HG03520 (cell line): Measurements from ENCODE around the gene KMT2D.
"Not testable (repeated sequence)": the region's sequence is repeated elsewhere in the genome, so short reads cannot be mapped to it uniquely, and the experiment has no call there.

Experiments
- ATAC-seq: cut with Tn5 transposase; IDR thresholded peaks from one replicate; pipeline ENCODE4 v1.9.1; 2021; ENCODE audit warnings: mild to moderate bottlenecking, moderate library complexity; ENCODE audit not compliant: unreplicated experiment

The KMT2D gene

DNA sequence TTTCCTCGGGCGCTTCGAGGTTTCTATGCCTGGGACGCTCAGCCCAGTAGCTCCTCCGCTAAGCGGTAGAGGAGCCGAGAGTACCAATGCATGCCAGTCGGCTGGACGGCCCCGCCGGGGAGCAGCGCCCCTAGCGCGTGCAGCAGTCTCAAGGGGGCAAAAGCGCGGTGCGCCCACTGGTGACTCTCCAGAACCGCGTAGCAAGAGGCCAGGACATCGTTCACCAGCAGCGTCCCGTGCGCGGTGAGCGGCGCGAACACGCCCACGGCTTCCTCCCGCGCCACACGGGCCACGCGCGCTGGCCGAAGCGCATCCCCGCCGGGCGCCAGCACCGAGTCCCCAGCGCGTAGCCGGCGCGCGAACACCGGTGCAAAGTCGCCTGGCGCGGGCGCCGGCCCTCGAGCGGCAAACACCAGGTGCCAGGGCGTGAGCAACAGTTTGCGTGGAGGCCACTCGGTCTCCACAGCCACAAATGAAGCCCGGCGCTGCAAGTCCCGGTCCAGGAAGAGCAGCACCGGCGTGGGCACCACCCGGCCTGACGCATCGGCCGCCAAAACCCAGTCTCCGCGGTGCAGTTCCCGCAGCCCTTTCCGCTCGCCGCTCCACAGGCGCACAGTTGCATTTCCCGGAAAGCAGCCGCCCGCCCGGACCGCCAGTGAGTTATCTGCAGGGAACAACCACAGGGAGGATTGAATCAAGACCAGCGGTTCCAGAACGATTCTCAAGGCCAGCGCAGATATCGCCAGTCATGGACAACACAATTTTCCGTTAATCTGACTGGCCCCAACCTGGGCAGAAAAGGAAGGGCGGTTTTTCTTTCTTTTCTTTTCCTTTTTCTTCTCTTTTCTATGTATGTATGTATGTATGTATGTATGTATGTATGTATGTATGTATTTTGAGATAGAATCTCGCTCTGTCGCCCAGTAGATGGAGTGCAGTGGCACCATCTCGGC lies 29.5 kb upstream of the KMT2D start:
- ATAC-seq: no peak

DNA sequence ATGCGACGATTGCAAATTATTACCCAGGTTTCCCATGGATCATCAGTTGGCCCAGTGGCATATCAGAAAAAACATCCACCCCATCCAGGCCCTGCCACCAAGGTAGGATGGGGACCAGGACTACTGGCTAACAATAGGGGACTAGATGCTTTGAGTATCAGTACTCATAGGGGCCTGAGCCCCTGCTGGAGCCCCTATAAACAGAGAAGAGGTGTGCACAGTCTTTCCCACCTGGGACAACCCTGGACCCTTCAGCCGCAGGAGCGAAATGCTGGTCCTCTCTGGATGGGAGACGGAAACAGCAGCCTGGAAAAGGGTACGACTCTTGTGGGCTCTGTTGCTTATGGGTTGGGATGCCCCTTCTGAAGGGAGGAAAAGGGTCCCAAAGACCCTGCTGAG lies 28.3 kb upstream of the KMT2D start:
- ATAC-seq: no peak

GRCh38 chr12:49088150-49088931 lies 27.7 kb upstream of the KMT2D start:
- peak; percentile 78 for ATAC-seq

DNA sequence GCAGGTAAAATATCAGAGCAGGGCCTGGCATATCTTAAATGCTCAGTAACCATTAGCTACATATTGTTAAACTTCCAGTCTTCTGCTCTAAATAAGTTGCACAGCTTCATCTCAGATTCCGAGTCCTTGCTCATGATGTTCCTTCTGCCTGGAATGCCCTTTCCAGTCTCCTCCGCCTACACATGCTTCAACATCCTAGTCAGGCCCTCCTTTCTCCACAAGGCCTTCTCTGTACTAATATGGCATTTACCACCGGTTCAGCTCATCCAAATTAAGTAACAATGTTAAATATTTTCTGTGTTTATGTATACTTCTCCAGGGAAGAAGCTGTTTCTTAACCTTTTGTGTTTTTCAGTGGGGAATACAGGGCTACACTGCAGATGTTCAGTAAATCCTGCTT lies 25.5 kb upstream of the KMT2D start:
- no peak for ATAC-seq

GRCh38 chr12:49084438-49084837 lies 23.8 kb upstream of the KMT2D start:
- no peak for ATAC-seq

DNA sequence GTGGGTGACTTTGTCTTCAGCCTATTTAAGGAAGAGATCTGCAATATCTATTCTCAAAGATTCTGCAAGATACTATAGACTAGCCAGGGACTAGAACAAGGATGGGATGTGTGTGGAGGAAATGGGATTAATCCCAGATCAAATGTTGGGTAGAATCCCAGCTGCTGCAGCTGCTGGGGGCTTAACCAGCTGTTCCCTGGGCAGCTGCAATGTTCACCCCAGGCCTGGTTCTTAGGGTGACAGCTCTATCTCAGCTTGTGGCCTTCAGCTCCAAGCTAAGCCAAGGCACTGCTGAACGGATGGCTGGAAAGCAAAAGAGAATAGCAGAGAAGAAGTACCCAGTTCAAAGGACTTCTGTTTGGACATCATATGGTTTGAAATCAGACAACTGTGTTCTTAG lies 19.2 kb upstream of the KMT2D start:
- ATAC-seq: no peak

DNA sequence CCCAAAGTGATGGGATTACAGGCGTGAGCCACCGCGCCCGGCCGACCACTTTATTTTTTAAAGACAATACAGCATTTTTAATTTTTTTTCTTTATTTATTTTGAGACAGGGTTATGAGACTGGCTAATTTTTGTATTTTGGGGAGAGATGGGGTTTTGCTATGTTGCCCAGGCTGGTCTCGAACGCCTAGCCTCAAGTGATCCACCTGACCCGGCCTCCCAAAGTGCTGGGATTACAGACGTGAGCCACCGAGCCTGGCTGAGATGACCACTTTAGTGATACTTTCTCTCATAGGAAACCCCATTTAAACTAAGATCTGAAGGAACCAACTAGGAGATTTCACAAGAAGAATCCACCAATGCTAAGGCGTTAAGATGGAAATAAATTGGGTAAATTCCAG lies 10.4 kb upstream of the KMT2D start:
- no peak for ATAC-seq

DNA sequence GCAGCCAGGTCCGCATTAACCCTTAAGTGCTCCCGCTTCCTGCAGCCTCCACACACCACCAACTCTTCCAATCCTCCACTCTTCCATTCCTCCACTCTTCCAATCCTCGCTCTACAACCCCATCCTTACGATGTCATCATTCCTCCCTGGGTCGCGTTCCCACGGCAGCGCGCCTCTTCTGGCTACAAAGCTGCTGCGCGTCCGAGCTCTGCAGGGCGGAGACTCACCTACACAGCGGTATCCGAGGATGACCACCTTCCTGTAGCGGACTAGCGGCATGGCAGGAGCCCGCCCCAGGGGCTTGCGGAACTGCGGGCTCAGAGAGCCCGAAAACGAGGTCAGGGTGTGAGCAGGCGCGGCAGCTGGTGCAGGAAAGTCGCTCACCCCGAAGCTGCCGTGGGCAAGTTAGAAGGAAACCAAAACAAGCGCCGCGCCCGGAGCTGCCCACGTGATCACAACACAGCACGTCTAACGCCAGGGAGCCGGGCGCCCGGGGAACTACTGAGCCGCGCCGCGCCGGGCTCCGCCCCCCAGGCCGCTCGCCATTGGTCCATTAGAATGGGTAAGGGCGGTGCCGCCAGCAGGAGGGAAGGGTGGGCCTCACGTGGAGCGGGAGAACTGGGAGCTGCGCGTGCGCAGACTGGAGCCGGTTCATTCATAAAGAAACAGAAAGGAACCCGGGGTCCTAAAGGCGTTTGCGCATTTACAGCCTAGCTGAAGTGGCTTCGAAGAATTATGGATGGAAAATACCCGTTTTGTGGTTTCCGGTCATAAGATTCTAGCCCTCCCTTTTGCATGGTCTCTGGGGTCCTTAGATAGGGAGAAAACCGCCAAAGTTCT lies 9.1 kb upstream of the KMT2D start, which contains the start of gene RHEBL1:
Gene RHEBL1 (minus strand): TSS at position 473 of the 840 bp plus-strand sequence. CDS start 194 bp downstream, at position 279.
- peak; percentile 96 for ATAC-seq

DNA sequence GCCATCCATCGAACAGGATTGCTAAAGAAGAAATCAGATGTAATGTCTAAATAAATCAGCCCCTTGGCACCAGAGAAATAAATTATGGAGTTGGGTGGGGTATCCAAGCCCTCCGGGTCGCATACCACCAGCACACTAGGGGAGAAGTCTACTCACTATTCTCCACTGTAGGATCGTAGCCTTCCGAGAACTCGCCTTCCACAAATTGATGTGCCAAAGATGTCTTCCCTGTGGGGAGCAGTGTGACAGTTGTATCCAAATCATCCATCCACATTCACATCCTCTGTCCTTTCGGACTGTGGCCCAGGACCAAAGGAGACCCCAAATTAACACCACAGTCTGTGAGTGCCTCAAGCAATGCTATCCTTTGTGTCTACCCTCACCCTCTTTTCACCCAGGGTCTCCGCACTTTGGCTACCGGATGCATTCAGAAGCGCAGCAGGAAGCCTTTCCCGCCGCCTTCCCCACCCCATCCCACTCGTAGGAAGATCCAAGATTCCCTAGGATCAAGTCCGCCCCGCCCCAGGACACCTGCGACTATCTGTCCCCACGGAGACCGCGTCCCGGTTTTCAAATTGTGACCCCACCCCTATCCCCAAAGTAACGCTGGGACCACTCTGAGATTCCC lies 8.4 kb upstream of the KMT2D start:
- ATAC-seq: no peak

- ATAC-seq: no peak
Observed at GRCh38 chr12:49066120-49066519, 5.5 kb upstream of the KMT2D start.

DNA sequence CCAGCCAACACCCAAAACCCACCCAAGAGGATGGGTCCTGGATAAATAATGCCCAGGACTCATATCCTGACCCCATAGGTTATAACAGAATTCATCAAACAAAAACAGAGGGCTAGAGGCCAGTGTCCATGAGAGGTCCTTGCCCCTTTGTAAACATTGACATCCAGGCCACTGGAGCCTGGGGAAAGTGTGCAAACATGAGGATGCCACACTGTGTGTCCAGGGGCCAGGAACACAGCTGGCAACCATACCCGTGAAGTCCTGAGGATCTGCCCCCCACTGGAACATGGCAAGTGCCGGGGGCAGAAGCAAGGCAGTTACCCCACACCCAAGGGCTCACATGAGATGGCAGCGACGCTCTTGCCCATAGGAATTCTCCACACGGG lies 4.2 kb upstream of the KMT2D start:
- ATAC-seq: no peak

GRCh38 chr12:49061916-49062315 lies 1.3 kb upstream of the KMT2D start:
- ATAC-seq: not testable (repeated sequence)

GRCh38 chr12:49061157-49061650 lies 610 bp upstream of the KMT2D start:
- no peak for ATAC-seq

DNA sequence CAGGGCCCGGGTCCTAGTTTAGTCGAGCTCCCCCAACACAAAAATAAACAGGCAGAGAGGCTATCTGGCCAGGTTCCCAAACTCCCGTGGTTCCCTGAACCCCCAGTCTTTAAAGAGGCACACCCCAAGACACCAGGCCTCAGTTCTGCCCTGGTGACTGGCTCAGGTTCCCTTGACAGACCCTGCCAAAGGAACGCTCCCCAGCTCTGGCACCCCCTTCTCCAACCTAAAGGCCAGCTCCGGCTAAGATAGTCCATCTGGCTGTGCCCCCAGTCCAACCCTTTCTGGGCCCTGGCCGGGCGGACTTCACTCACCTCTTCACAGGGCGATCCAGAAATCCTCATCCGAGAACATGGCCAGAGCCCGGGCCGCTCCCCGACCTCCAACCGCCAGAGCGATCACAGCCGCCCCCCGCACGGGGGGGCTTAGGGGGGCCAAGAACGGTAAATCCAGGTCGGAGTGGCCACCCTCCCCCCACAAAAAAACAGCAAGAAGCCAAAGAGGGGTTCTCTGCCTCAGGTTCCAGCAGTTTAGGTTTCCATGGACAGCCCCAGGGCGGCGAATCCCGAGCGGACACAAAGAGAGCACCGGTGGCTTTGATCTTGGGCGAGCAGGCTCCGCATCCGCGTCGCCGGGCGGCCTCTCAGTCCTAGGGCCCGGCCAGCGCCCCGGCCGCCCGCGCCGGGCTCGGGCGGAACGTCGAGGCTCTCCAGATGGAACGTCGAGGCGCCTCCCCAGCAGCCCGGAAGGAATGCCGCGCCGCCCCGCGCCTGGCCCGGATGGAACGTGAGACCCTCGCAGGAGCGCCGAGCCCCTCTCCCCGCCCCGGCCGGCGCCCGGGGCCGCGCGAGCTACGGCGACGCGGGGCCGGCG lies 1.1 kb downstream of the KMT2D start:
- peak; percentile 29 for ATAC-seq

- no peak for ATAC-seq
Observed at GRCh38 chr12:49059045-49059298, 1.6 kb downstream of the KMT2D start.

- no peak for ATAC-seq
Observed at GRCh38 chr12:49058366-49059044, 2.1 kb downstream of the KMT2D start.

- ATAC-seq: no peak
Observed at GRCh38 chr12:49057888-49058287, 2.7 kb downstream of the KMT2D start.

- no peak for ATAC-seq
Observed at GRCh38 chr12:49055978-49056754, 4.4 kb downstream of the KMT2D start.
